OCI-LY7 (cell line): ENCODE measurements around the gene STAT2. TPM values are rescaled to one million over a fixed set of nuclear protein-coding genes. Genes with fewer than 3 reads are reported as not detected.

Experiments
- BruUV-seq: library from RNA; stranded (reverse); fragments of 400-500 nt; replicated peaks from 2 replicates; lab custom pipeline; 2021; lab: Mats Ljungman, UMichigan
- CTCF ChIA-PET: fragments of 300-600 bp; sonication (Branson Sonifier 250); formaldehyde crosslinking; loops from one replicate; lab custom pipeline; 2022; ENCODE audit warnings: antibody characterized with exemption; ENCODE audit not compliant: unreplicated experiment; lab: Charles Lee
- POLR2A ChIA-PET: fragments of 300-600 bp; sonication (Branson Sonifier 250); formaldehyde crosslinking; loops from one replicate; lab custom pipeline; 2022; ENCODE audit warnings: antibody characterized with exemption; lab: Charles Lee
- DNase-seq: peaks from one replicate; pipeline ENCODE4 v3.0.0-alpha.2; 2015; ENCODE audit warnings: low spot score
- H2AFZ ChIP-seq: fragments of 200-600 bp; sonication (generic), shearing (Covaris generic); 2 replicates; pipeline ENCODE4 v1.6.1; 2014; ENCODE audit warnings: mild to moderate bottlenecking, antibody characterized with exemption, low read length, moderate library complexity
- H3K27ac ChIP-seq: fragments of 200-600 bp; sonication (generic); 2 replicates; pipeline ENCODE4 v1.5.1; 2014; ENCODE audit warnings: mixed run types, low read depth, mild to moderate bottlenecking, moderate library complexity, low read length, inconsistent platforms; ENCODE audit not compliant: poor library complexity, severe bottlenecking
- H3K36me3 ChIP-seq: fragments of 200-600 bp; sonication (generic); 2 replicates; pipeline ENCODE4 v1.6.1; 2014; ENCODE audit warnings: mild to moderate bottlenecking, antibody characterized with exemption, low read length, moderate library complexity, mixed read lengths; ENCODE audit not compliant: insufficient read depth
- H3K4me1 ChIP-seq: fragments of 200-600 bp; sonication (generic); 2 replicates; pipeline ENCODE4 v1.5.1; 2014; ENCODE audit warnings: mild to moderate bottlenecking, low read length; ENCODE audit not compliant: insufficient read depth, poor library complexity, severe bottlenecking
- H3K4me2 ChIP-seq: fragments of 200-600 bp; sonication (generic); 2 replicates; pipeline ENCODE4 v1.6.1; 2014; ENCODE audit warnings: mild to moderate bottlenecking, low read length
- H3K4me3 ChIP-seq: fragments of 200-600 bp; sonication (generic); 2 replicates; pipeline ENCODE4 v1.5.1; 2014; ENCODE audit warnings: mild to moderate bottlenecking, low read depth, low read length; ENCODE audit not compliant: poor library complexity, severe bottlenecking
- H3K79me2 ChIP-seq: fragments of 200-600 bp; sonication (generic); 2 replicates; pipeline ENCODE4 v1.6.1; 2016; ENCODE audit warnings: low read depth, mild to moderate bottlenecking, low read length, moderate library complexity, mixed read lengths; ENCODE audit not compliant: insufficient read depth
- H3K9me2 ChIP-seq: fragments of 200-600 bp; sonication (generic); 2 replicates; pipeline ENCODE4 v1.6.1; 2016; ENCODE audit warnings: mild to moderate bottlenecking, low read length, mixed read lengths; ENCODE audit not compliant: insufficient read depth
- H3K9me3 ChIP-seq: fragments of 200-600 bp; sonication (generic); 2 replicates; pipeline ENCODE4 v1.6.1; 2014; ENCODE audit warnings: mild to moderate bottlenecking, mixed run types, low read length, mixed read lengths
- H4K20me1 ChIP-seq: fragments of 200-600 bp; sonication (generic); 2 replicates; pipeline ENCODE4 v1.6.1; 2014; ENCODE audit warnings: mild to moderate bottlenecking, antibody characterized with exemption, low read length, moderate library complexity, mixed read lengths; ENCODE audit not compliant: insufficient read depth
- EZH2phosphoT487 ChIP-seq: fragments of 200-600 bp; sonication (generic); IDR thresholded peaks from 2 replicates; pipeline ENCODE4 v1.6.1; 2018; ENCODE audit warnings: low read depth, borderline replicate concordance, mild to moderate bottlenecking, mixed run types, antibody characterized with exemption, low read length, moderate library complexity, mixed read lengths
- intact Hi-C: fragments of 100-400 bp; cut with micrococcal nuclease; formaldehyde crosslinking; loops from one replicate; pipeline ENCODE4 v1.10.0; 2022; ENCODE audit not compliant: unreplicated experiment
- total RNA-seq, 2 experiments: library from RNA; depleted of rRNA in 1 of 2; stranded (reverse); fragments of >200 nt in 1 of 2; shearing (Covaris generic) in 1 of 2; gene quantifications; 2 replicates each; pipeline ENCODE4 v1.2.3, GENCODE V29; 2014 to 2022
- TF ChIP-seq, protein P1 (sequence below): fragments of 200-600 bp; sonication (generic); conservative IDR thresholded peaks from 2 replicates; pipeline ENCODE4 v1.5.1; 2014; ENCODE audit warnings: mild to moderate bottlenecking, antibody characterized with exemption, low read length, moderate library complexity, mixed read lengths

STAT2 gene
- total RNA-seq, 2 experiments from 2014 or later: 75.3 to 126 TPM

DNA sequence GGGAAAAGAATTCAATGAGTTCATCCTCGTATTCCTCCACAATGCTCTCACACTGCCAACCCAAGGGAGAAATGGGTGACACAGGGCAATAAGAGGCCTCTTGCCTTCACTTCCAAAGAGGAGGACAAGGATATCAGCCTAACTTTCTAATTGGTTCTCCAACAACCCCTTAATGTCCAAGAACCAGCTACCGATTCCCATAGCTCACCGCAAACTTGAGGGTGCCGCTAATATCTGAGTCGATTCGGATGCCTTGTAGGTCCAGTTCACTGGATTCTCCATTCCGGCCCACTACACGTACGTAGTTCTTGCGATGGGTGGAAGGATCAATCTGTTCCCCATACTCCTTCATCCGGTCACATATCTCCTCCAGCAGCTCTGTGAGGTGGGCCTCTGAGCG is 48.9 kb downstream of the STAT2 start:
- H3K27ac ChIP-seq: no peak overlapping the region
- no peaks in the 10 kb centered on the region for H3K9me2 ChIP-seq
- no peak for DNase-seq
- H3K4me1 ChIP-seq: peaks cover 8% of the 10 kb centered on the region
- H4K20me1 ChIP-seq: no peaks in the 10 kb centered on the region
- H3K9me3 ChIP-seq: no peaks in the 10 kb centered on the region
- H3K4me3 ChIP-seq: no peak overlapping the region
- H3K4me2 ChIP-seq: no peak overlapping the region
- TSS peak; percentile 49 for BruUV-seq
- intact Hi-C loops: no loop called here
- H2AFZ ChIP-seq: no peak overlapping the region
- peaks cover 63% of the 10 kb centered on the region for H3K36me3 ChIP-seq
- TF ChIP-seq, protein P1, sequence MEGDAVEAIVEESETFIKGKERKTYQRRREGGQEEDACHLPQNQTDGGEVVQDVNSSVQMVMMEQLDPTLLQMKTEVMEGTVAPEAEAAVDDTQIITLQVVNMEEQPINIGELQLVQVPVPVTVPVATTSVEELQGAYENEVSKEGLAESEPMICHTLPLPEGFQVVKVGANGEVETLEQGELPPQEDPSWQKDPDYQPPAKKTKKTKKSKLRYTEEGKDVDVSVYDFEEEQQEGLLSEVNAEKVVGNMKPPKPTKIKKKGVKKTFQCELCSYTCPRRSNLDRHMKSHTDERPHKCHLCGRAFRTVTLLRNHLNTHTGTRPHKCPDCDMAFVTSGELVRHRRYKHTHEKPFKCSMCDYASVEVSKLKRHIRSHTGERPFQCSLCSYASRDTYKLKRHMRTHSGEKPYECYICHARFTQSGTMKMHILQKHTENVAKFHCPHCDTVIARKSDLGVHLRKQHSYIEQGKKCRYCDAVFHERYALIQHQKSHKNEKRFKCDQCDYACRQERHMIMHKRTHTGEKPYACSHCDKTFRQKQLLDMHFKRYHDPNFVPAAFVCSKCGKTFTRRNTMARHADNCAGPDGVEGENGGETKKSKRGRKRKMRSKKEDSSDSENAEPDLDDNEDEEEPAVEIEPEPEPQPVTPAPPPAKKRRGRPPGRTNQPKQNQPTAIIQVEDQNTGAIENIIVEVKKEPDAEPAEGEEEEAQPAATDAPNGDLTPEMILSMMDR: no peak
- no peak for TF ChIP-seq EZH2phosphoT487
- POLR2A ChIA-PET: interaction anchor here (0.6 to 1.7 kb wide), 2 partner anchors 49 to 136 kb away, joined by 5 read pairs; partner anchors contain the start of gene STAT2
- H3K79me2 ChIP-seq: peaks cover 15% of the 10 kb centered on the region; the same call in 1 of the 2 replicates
- CTCF ChIA-PET: no interaction called here

DNA sequence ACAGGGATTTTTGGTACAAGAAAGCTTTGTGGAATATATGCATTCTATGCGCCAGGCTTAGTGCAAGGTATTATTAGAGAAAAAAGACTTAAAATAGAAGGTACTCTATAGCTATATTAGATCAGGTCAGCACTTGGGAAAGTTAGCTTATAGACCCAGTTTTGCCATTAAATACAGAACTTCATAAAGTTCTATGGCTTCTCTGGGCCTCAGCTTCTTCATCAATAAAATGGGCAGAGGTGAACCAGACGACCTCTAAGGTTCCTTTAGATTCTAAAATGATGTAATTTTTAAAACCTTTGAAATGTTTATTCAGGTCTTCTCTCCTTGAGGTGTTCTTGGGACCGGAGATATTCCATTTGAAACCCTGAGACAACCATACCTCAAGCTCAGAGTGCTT is 51.2 kb downstream of the STAT2 start:
- no peak for DNase-seq
- H2AFZ ChIP-seq: no peak overlapping the region
- BruUV-seq: no TSS peak
- no peaks in the 10 kb centered on the region for H3K9me3 ChIP-seq
- no peak overlapping the region for H3K4me2 ChIP-seq
- no peak overlapping the region for H3K4me3 ChIP-seq
- no peaks in the 10 kb centered on the region for H4K20me1 ChIP-seq
- no peaks in the 10 kb centered on the region for H3K9me2 ChIP-seq
- H3K4me1 ChIP-seq: no peaks in the 10 kb centered on the region
- POLR2A ChIA-PET: interaction anchor here (1.1 kb wide), 1 partner anchor 152 kb away, joined by 3 read pairs; no protein-coding TSS in a partner anchor
- peaks cover 67% of the 10 kb centered on the region for H3K36me3 ChIP-seq
- intact Hi-C loops: no loop called here
- no peak for TF ChIP-seq EZH2phosphoT487
- TF ChIP-seq, protein P1: no peak
- H3K79me2 ChIP-seq: no peaks in the 10 kb centered on the region
- no peak overlapping the region for H3K27ac ChIP-seq
- CTCF ChIA-PET: no interaction called here

GRCh38 chr12:56307221-56307965 is 52.5 kb downstream of the STAT2 start:
- no peak overlapping the region for H3K4me3 ChIP-seq
- no peaks in the 10 kb centered on the region for H3K79me2 ChIP-seq
- ChIA-PET CTCF (no interaction called here), POLR2A (interaction anchor here (1.0 to 1.1 kb wide), 2 partner anchors 10 to 153 kb away, joined by 3 read pairs; no protein-coding TSS in a partner anchor)
- H3K9me3 ChIP-seq: no peaks in the 10 kb centered on the region
- H3K4me1 ChIP-seq: peaks cover 10% of the 10 kb centered on the region
- no peaks in the 10 kb centered on the region for H3K9me2 ChIP-seq
- no peak for DNase-seq
- H4K20me1 ChIP-seq: no peaks in the 10 kb centered on the region
- no peak overlapping the region for H3K27ac ChIP-seq
- H2AFZ ChIP-seq: no peak overlapping the region
- no peak for TF ChIP-seq EZH2phosphoT487
- TF ChIP-seq, protein P1: no peak
- intact Hi-C loops: no loop called here
- BruUV-seq: no TSS peak
- H3K36me3 ChIP-seq: peaks cover 63% of the 10 kb centered on the region
- H3K4me2 ChIP-seq: no peak overlapping the region
